ENCODE results near the gene NDUFA5. TPM values are rescaled to one million over a fixed set of nuclear protein-coding genes. Genes with fewer than 3 reads are reported as not detected.

Gene NDUFA5
- total RNA-seq, 4 donors from 2014 or later: 27.2 to 97.6 (median 85.0) TPM

- no peaks in the 10 kb centered on the region for H3K36me3 ChIP-seq
- H3K4me1 ChIP-seq: peaks cover 0 to 3% of the 10 kb centered on the region in 2 donors
- no peak overlapping the region for H3K27ac ChIP-seq
- H3K4me3 ChIP-seq: no peak overlapping the region
- no peak for TF ChIP-seq POLR2A (IDR thresholded peaks at IDR 0.05)
- TF ChIP-seq CTCF (IDR thresholded peaks at IDR 0.05): no peak
- intact Hi-C loops (cut with DNase I; ENCODE audit: low total_unique reads): no loop called here
- no peaks in the 10 kb centered on the region for H3K9me3 ChIP-seq
- DNase-seq: no peak
- H3K27me3 ChIP-seq: no peaks in the 10 kb centered on the region
Observed at GRCh38 chr7:123548406-123548805, 9.2 kb downstream of the NDUFA5 start.

GRCh38 chr7:123539871-123540270 is 17.7 kb downstream of the NDUFA5 start:
- Histone ChIP-seq H3K27ac (peak overlapping the region in 1 of 2 donors; percentile 6), H3K9me3 (no peaks in the 10 kb centered on the region), H3K36me3 (no peaks in the 10 kb centered on the region), H3K4me3 (no peak overlapping the region), H3K27me3 (no peaks in the 10 kb centered on the region), H3K4me1 (peaks cover 0 to 6% of the 10 kb centered on the region in 2 donors)
- TF ChIP-seq CTCF (IDR thresholded peaks at IDR 0.05) (no peak), POLR2A (IDR thresholded peaks at IDR 0.05) (no peak)
- intact Hi-C loops (cut with DNase I; ENCODE audit: low total_unique reads): no loop called here
- DNase-seq: no peak

GRCh38 chr7:123538897-123539296 is 18.7 kb downstream of the NDUFA5 start:
- Histone ChIP-seq H3K27ac (no peak overlapping the region), H3K4me3 (no peak overlapping the region), H3K27me3 (no peaks in the 10 kb centered on the region), H3K9me3 (no peaks in the 10 kb centered on the region), H3K36me3 (no peaks in the 10 kb centered on the region), H3K4me1 (peaks cover 0 to 6% of the 10 kb centered on the region in 2 donors)
- intact Hi-C loops (cut with DNase I; ENCODE audit: low total_unique reads): no loop called here
- TF ChIP-seq CTCF (IDR thresholded peaks at IDR 0.05) (no peak), POLR2A (IDR thresholded peaks at IDR 0.05) (no peak)
- DNase-seq: no peak

GRCh38 chr7:123538189-123538714 is 19.4 kb downstream of the NDUFA5 start:
- Histone ChIP-seq H3K27me3 (no peaks in the 10 kb centered on the region), H3K36me3 (no peaks in the 10 kb centered on the region), H3K27ac (no peak overlapping the region), H3K9me3 (no peaks in the 10 kb centered on the region), H3K4me3 (no peak overlapping the region), H3K4me1 (peaks cover 0 to 1% of the 10 kb centered on the region in 2 donors)
- intact Hi-C loops (cut with DNase I; ENCODE audit: low total_unique reads): no loop called here
- no peak for TF ChIP-seq CTCF (IDR thresholded peaks at IDR 0.05)
- no peak for TF ChIP-seq POLR2A (IDR thresholded peaks at IDR 0.05)
- no peak for DNase-seq

DNA sequence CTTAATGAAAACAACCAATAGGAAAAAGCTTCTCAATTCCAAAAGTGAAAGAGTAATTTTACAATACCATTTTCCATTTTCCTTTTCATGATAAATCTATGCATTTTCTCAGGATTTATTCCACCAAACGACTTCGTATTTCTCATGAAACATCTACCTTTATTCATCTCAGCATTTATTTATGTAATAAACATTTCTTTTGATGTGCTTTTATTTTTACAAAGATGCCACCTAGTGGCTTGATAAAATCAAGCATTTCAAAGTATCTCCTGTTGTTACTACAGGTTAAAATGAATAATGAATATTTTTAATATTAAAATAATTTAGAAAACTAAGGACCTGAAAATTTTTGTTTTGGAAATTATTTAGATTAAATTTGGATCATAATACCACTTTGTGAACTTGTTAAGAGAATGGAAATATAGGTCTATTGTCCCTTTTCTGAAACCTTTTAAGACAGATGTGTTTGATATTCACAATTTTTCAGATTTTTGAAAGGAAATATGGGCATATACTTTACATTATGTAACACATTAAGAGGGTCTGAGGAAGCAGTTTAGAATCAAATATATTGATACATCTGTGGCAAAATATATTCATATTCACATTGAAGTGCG is 20.5 kb downstream of the NDUFA5 start:
- peak in 3 of 4 experiments; percentile 40 to 60 (median 43) for TF ChIP-seq CTCF (IDR thresholded peaks at IDR 0.05)
- TF ChIP-seq POLR2A (IDR thresholded peaks at IDR 0.05): no peak
- no peaks in the 10 kb centered on the region for H3K36me3 ChIP-seq
- H3K4me1 ChIP-seq: no peaks in the 10 kb centered on the region
- no peak for DNase-seq
- H3K27ac ChIP-seq: peak overlapping the region in 1 of 2 donors; percentile 43
- H3K27me3 ChIP-seq: no peaks in the 10 kb centered on the region
- H3K4me3 ChIP-seq: no peak overlapping the region
- no peaks in the 10 kb centered on the region for H3K9me3 ChIP-seq
- intact Hi-C loops (cut with DNase I; ENCODE audit: low total_unique reads): no loop called here
